CD14-positive monocyte (primary cell): ENCODE results near the gene RPS6KA4. TPM values are rescaled to one million over a fixed set of nuclear protein-coding genes. Genes with fewer than 3 reads are reported as not detected.

Source experiments
- DNase-seq, 3 donors: peaks; one replicate each; pipeline ENCODE4 v3.0.0-alpha.2; 2011 to 2022
- H2AFZ ChIP-seq: 2 replicates; pipeline ENCODE4 v1.6.0; 2012; ENCODE audit warnings: mild to moderate bottlenecking, low read depth, low read length, inconsistent platforms; ENCODE audit not compliant: insufficient read depth, poor library complexity, severe bottlenecking
- H3K27ac ChIP-seq, 2 donors: 1 replicate in 1 of 2; 2 replicates in 1 of 2; pipeline ENCODE4 v1.5.1; 2012 to 2013; ENCODE audit warnings: low read length in 2 of 2, control low read depth in 1 of 2, inconsistent platforms in 1 of 2, low read depth in 1 of 2, mild to moderate bottlenecking in 1 of 2
- H3K27me3 ChIP-seq, 2 donors: one replicate each; pipeline versions ENCODE4 v1.6.0 to v1.6.1; 2011 to 2013; ENCODE audit warnings: low read length in 2 of 2; ENCODE audit not compliant: control insufficient read depth in 2 of 2, insufficient read depth in 2 of 2
- H3K36me3 ChIP-seq, 2 donors: replicated peaks in 1 of 2; 1 replicate in 1 of 2; 2 replicates in 1 of 2; pipeline versions ENCODE4 v1.5.1 to v1.6.1; 2012 to 2013; ENCODE audit warnings: low read length in 2 of 2, control low read depth in 1 of 2, inconsistent platforms in 1 of 2, mild to moderate bottlenecking in 1 of 2; ENCODE audit not compliant: insufficient read depth in 2 of 2, control insufficient read depth in 1 of 2
- H3K4me1 ChIP-seq, 2 donors: 1 replicate in 1 of 2; 2 replicates in 1 of 2; pipeline versions ENCODE4 v1.5.1 to v1.6.1; 2012 to 2013; ENCODE audit warnings: low read length in 2 of 2, control low read depth in 1 of 2, inconsistent platforms in 1 of 2, mild to moderate bottlenecking in 1 of 2, moderate library complexity in 1 of 2; ENCODE audit not compliant: insufficient read depth in 2 of 2, control insufficient read depth in 1 of 2
- H3K4me2 ChIP-seq: replicated peaks from 2 replicates; pipeline ENCODE3; 2012; ENCODE audit warnings: low read length, moderate library complexity, mild to moderate bottlenecking; ENCODE audit not compliant: poor library complexity, severe bottlenecking; ENCODE audit errors: extremely low read depth
- H3K4me3 ChIP-seq, 3 experiments: fragments of 200-600 bp in 1 of 3; sonication (generic) in 1 of 3; replicated peaks in 1 of 3; 1 replicate in 2 of 3; 2 replicates in 1 of 3; pipeline ENCODE4 v1.5.1; 2011 to 2013; ENCODE audit warnings: low read length in 3 of 3, mild to moderate bottlenecking in 3 of 3, control low read depth in 2 of 3, low read depth in 2 of 3, inconsistent platforms in 1 of 3, moderate library complexity in 1 of 3
- H3K79me2 ChIP-seq: 2 replicates; pipeline ENCODE4 v1.6.0; 2012; ENCODE audit warnings: mild to moderate bottlenecking, control low read depth, inconsistent platforms, low read length, moderate library complexity; ENCODE audit not compliant: insufficient read depth
- H3K9ac ChIP-seq: 2 replicates; pipeline ENCODE4 v1.6.0; 2017; ENCODE audit warnings: low read length, mild to moderate bottlenecking; ENCODE audit not compliant: insufficient read depth, poor library complexity, severe bottlenecking
- H3K9me3 ChIP-seq, 2 donors: replicated peaks in 1 of 2; 1 replicate in 1 of 2; 2 replicates in 1 of 2; pipeline versions ENCODE4 v1.5.1 to v1.6.1; 2012 to 2013; ENCODE audit warnings: low read length in 2 of 2, control low read depth in 1 of 2; ENCODE audit not compliant: control insufficient read depth in 1 of 2, insufficient read depth in 1 of 2
- H4K20me1 ChIP-seq: 2 replicates; pipeline ENCODE4 v1.6.0; 2012; ENCODE audit warnings: mild to moderate bottlenecking, low read length, control low read depth, moderate library complexity; ENCODE audit not compliant: insufficient read depth
- H3K27ac Mint-ChIP-seq, 7 donors: one replicate each; pipeline ENCODE4 v1.8.0; 2020; ENCODE audit warnings: mild to moderate bottlenecking in 7 of 7, mixed read lengths in 7 of 7, moderate library complexity in 6 of 7, inconsistent platforms in 2 of 7
- H3K27me3 Mint-ChIP-seq, 3 donors: one replicate each; pipeline ENCODE4 v1.8.0; 2021 to 2022; ENCODE audit warnings: low read depth in 3 of 3, mild to moderate bottlenecking in 3 of 3, mixed read lengths in 3 of 3, moderate library complexity in 3 of 3, inconsistent platforms in 1 of 3
- H3K36me3 Mint-ChIP-seq, 2 donors: one replicate each; pipeline ENCODE4 v1.8.0; 2020; ENCODE audit warnings: mixed read lengths in 2 of 2, inconsistent platforms in 1 of 2, mild to moderate bottlenecking in 1 of 2
- H3K4me1 Mint-ChIP-seq: one replicate; pipeline ENCODE4 v1.8.0; 2020; ENCODE audit warnings: mild to moderate bottlenecking, mixed read lengths
- H3K4me3 Mint-ChIP-seq, 2 donors: one replicate each; pipeline ENCODE4 v1.8.0; 2020; ENCODE audit warnings: mild to moderate bottlenecking in 2 of 2, mixed read lengths in 2 of 2, moderate library complexity in 1 of 2
- H3K9me3 Mint-ChIP-seq, 7 donors: one replicate each; pipeline ENCODE4 v1.8.0; 2020 to 2022; ENCODE audit warnings: mixed read lengths in 7 of 7, mild to moderate bottlenecking in 6 of 7, moderate library complexity in 6 of 7, inconsistent platforms in 2 of 7
- CTCF ChIP-seq: fragments of 200-600 bp; IDR thresholded peaks from one replicate; pipeline ENCODE4 v1.8.0; 2022; ENCODE audit warnings: antibody characterized with exemption, mild to moderate bottlenecking
- WGBS: methylation state at CpG from one replicate; pipeline ENCODE4 v1.1.5; 2013; ENCODE audit warnings: missing lambda C conversion rate; ENCODE audit not compliant: insufficient coverage; 5-methylcytosine and 5-hydroxymethylcytosine counted together
- intact Hi-C, 2 donors: fragments of 100-400 bp; cut with micrococcal nuclease; formaldehyde crosslinking; loops; one replicate each; pipeline versions ENCODE4 v1.15.0 to v1.15.1; 2023
- polyA plus RNA-seq, 3 donors: library from polyadenylated mRNA; depleted of rRNA in 1 of 3; unstranded in 2 of 3; stranded (reverse) in 1 of 3; fragments of 300-500 nt in 2 of 3; fragments of >200 nt in 1 of 3; fragmentation: Illumina TruSeq in 2 of 3; gene quantifications; 1 replicate in 2 of 3; 2 replicates in 1 of 3; pipeline ENCODE4 v1.2.3, GENCODE V29; 2012 to 2021

RPS6KA4 gene
- polyA plus RNA-seq, 3 donors, result 16.2 to 110 (median 24.5) TPM

- no peak for TF ChIP-seq CTCF
- peaks cover 5 to 8% of the 10 kb centered on the region in 2 donors for H3K36me3 Mint-ChIP-seq
- Histone ChIP-seq H2AFZ (no peak overlapping the region), H4K20me1 (peaks cover 8% of the 10 kb centered on the region), H3K9ac (no peak overlapping the region), H3K27ac (no peak overlapping the region), H3K4me1 (peaks cover 10 to 12% of the 10 kb centered on the region in 2 donors), H3K4me3 (no peak overlapping the region), H3K79me2 (no peaks in the 10 kb centered on the region), H3K9me3 (no peaks in the 10 kb centered on the region), H3K4me2 (no peak overlapping the region), H3K36me3 (peaks cover 0 to 15% of the 10 kb centered on the region in 2 donors), H3K27me3 (no peaks in the 10 kb centered on the region)
- DNase-seq, result no peak
- 96% methylated on average over 7 of the region's 7 CpGs for WGBS
- intact Hi-C loops, result no loop called here
- H3K27me3 Mint-ChIP-seq, result peaks cover 0 to 3% (median 0%) of the 10 kb centered on the region in 3 donors
- no peak overlapping the region for H3K4me3 Mint-ChIP-seq
- H3K4me1 Mint-ChIP-seq, result peaks cover 12% of the 10 kb centered on the region
- peaks cover 0 to 5% (median 3%) of the 10 kb centered on the region in 7 donors for H3K9me3 Mint-ChIP-seq
- no peak overlapping the region for H3K27ac Mint-ChIP-seq
Observed at GRCh38 chr11:64376071-64376470, 17.1 kb downstream of the RPS6KA4 start.

GRCh38 chr11:64378335-64378880, 19.4 kb downstream of the RPS6KA4 start:
- Histone ChIP-seq H3K4me3 (no peak overlapping the region), H3K79me2 (no peaks in the 10 kb centered on the region), H2AFZ (no peak overlapping the region), H3K27ac (no peak overlapping the region), H4K20me1 (no peaks in the 10 kb centered on the region), H3K27me3 (no peaks in the 10 kb centered on the region), H3K4me2 (no peak overlapping the region), H3K9me3 (no peaks in the 10 kb centered on the region), H3K4me1 (peaks cover 5% of the 10 kb centered on the region in 2 donors), H3K36me3 (no peaks in the 10 kb centered on the region), H3K9ac (no peak overlapping the region)
- no peaks in the 10 kb centered on the region for H3K36me3 Mint-ChIP-seq
- H3K27ac Mint-ChIP-seq, result no peak overlapping the region
- no peak for DNase-seq
- TF ChIP-seq CTCF, result no peak
- intact Hi-C loops, result no loop called here
- WGBS, result 96% methylated on average over 7 of the region's 14 CpGs
- H3K9me3 Mint-ChIP-seq, result peaks cover 0 to 2% (median 0%) of the 10 kb centered on the region in 7 donors
- H3K27me3 Mint-ChIP-seq, result peaks cover 0 to 3% (median 1%) of the 10 kb centered on the region in 3 donors
- H3K4me3 Mint-ChIP-seq, result no peak overlapping the region
- peaks cover 5% of the 10 kb centered on the region for H3K4me1 Mint-ChIP-seq
